NCI-H345 treated with DMSO at 0.1 percent for 48 hours (cell line): ENCODE results near the gene PEX11B.

Source experiments
- DNase-seq: peaks from one replicate; lab custom pipeline; 2025; ENCODE audit not compliant: unreplicated experiment; lab: John Stamatoyannopoulos, UW

PEX11B gene, protein sequence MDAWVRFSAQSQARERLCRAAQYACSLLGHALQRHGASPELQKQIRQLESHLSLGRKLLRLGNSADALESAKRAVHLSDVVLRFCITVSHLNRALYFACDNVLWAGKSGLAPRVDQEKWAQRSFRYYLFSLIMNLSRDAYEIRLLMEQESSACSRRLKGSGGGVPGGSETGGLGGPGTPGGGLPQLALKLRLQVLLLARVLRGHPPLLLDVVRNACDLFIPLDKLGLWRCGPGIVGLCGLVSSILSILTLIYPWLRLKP

DNA sequence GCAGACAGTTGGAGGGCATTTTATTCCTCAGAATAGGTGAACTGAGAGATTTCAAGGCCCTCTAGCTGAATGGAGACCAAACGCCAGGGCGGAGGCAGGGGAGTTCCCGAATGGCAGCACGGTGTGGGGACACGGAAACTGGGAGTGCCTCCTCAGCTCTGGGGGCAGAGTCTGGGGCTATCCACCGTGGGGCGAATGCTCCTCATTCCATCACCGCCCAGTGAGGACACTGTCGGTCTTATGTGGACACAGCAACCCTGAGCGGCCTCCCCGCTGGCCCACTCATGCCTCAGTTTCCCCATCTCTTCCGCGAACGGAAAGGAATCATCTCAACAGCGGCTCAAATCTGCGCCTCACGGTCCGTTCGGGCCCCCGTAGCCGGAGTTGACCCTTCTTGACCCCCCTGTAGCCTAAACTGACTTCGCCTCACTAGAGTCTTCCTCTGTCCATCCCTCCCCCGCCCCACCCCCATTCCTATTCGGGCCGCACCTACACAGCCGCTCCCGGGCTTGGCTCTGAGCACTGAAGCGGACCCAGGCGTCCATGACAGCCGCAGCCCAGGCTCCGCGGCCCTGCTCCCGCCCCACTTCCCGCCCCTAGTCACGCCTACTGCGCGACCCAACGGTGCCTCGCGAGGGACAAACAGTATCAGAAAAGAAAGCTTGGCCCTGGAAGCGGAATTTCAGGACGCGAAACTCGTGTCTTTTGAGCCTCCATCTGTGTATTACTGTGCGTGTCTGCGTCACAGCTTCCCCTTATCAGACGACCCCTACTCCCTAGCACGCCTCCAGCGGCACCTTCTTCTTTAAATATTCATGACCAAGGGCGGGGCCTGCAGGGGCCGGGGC lies at the start of gene PEX11B:
TSS of gene PEX11B (minus strand) at position 574 of the 848 bp plus-strand sequence. CDS start at position 545, 29 bp downstream.
- peak; percentile 100 for DNase-seq

GRCh38 chr1:145967288-145967687 lies 48.8 kb upstream of the PEX11B start:
- DNase-seq, result no peak

DNA sequence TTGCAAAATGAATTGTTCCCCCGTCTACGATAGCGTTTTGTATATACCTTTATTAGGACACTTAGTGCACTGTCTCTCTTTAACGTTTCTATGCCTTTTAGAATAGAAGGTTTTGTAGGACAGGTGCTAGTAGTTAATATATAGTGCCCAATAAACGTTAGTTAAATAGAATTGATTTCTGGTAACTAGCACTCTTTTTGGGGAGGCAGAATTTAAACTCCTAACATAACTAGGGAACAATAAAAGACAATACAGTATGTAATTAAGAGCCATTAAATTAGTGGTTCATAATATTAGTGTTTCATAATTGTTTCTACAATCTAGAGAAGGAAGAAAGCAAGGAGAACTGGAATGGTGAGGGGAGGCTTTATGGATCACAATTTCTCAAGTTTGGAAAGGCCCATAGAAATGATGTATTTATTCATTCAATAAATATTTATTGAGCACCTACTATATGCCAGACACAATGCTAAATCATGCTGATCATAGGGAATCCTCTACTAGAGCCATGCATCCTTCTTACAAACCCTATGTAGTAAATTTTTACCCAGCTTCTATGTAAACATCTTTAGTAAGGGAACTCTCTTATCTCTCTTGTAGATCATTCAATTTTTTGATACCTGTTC lies 46.7 kb upstream of the PEX11B start:
- no peak for DNase-seq

GRCh38 chr1:145964328-145965118 lies 46.0 kb upstream of the PEX11B start, which contains the start of the genes ANKRD34A and POLR3GL:
ANKRD34A (minus strand) TSS chr1:145964575; CDS start chr1:145961759, 2,816 bp downstream.
POLR3GL (plus strand) TSS chr1:145964690; CDS start chr1:145974866, 10,176 bp downstream.
- DNase-seq, result peak; percentile 99

DNA sequence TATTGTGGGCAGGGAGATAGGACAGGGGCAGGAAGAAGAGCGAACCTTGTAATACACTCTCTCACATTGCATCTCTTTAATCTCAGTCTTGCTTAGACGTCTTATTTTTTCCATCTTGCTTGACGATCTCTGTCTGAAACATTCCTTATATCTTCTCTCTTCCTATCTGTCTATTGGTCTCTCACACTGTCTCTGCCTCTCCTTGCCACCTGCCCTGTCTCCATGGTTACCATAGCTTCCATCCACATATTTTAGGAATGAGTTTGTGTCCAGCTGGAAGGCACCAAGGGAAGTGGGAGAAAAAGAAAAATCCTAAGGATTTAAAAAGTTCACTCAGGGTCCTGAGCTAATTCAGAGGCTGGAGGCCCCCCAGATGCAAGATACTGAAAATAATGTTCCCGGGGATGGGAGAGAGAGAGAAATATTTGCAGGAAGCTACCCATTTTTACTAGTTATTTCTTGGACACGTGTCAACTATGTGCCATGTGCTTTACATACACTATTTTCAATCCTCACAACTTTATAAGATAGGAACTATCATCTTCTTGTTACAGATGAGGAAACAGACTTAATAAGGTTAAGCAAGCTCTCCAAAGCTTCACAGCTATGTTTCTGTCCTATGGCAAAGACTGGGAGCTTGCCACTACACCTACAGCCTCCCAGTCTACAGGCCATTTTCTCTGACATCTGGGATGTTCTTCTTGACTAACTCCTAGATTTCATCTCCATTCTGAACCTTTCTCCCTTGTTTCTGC lies 44.9 kb upstream of the PEX11B start:
- DNase-seq, result peak; percentile 63

- DNase-seq, result peak; percentile 52
Measured at GRCh38 chr1:145962157-145963102, 43.9 kb upstream of the PEX11B start.

DNA sequence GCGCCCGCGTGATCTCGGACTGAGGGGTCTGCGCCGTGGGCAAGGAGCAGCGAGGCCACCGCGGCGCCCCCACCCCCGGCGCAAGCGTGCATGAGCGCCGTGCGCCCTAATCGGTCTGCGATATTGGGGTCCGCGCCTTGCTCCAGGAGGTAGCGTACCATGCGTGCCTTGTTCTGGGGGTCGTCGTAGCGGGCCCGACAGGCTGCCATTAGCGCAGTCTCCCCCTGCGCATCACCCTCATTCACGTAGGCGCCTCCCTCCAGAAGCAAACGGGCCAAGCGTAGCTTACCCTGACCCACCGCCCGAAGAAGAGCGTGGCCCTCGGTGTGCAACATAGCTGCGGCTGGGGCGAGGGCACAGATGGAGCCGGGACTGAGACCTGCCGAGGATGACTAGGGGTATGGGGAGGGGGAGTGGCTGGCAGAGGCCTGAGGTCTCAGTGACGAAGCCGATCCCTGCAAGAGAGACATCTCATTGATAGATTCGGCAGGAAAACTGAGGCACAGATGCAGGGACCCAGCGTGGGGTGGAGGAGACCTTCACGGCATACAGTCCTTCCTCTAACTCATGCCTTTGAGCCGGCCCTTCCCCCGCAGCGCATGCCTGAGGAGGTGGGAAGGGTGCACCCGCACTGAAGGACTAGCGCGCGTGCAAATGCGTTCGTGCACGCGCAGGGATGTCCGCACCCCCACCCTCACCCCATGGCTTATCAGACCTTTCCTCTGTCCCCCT lies 43.1 kb upstream of the PEX11B start:
- DNase-seq, result no peak

DNA sequence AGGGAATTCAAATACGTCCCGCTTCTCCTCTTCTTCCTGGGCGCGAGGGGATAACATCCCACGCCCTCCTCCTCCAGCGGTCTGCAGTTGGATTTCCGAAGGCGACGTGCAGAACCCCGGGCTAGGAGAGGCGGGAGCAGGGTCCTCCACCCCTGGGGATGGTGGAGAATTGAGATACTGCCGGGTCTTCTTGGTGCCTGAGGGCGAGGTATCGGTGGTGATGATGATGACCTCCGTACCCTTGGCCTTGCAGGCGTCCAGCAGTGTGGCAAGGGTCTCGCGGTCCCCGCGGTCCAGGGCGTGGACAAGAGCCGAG lies 42.5 kb upstream of the PEX11B start:
- no peak for DNase-seq

DNA sequence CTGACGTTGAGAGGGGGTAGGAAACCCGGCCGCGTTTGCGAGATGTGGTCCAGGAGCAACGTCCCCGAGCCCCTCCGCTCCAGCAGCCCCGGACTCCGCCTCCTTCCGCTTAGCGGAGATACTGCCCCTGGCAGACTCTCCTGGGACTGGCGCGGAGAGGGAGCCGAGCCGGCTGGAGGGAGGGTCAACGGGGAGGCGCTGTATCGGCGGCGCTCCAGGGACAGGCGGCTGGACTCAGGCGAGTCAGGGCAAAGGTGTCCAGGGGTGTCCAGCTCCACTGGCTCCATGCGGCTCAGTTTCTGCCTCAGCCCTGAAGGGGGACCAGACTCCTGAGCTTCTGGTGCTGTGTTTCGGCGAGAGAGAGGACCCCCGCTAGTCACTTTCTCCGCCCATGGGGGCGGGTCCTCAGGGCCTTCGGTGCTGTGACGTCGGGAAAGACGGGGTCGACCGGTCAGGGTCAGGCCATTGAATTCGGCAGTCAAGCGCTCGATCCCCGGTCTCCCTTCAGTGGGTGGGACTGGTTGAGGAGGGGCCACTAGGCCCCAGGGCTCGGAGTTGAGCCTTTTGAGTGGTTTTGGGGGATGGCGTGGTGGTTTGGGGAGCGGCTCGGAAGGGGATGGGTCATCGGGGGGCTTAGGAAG lies 42.1 kb upstream of the PEX11B start:
- peak; percentile 88 for DNase-seq

GRCh38 chr1:145959957-145960467 lies 41.5 kb upstream of the PEX11B start:
- DNase-seq, result no peak

DNA sequence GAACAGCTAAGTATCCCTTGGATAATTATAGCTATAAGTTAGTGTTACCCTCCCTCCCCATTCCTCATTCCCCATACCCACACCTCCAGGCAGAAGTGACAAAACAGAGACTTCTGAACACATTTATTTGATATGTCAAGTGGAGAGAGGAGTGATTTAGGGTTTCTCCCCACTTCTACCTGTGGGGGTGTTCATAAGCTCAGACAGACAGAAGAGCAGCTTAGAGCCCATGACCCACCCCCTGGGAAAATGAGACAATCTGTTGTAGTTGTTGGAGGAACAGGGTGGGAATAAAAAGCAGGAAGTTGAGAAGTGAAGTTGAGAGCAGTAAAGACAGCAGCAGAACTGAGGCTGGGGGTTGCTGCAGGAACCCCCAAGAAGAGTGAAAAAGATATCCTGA lies 40.8 kb upstream of the PEX11B start:
- no peak for DNase-seq

DNA sequence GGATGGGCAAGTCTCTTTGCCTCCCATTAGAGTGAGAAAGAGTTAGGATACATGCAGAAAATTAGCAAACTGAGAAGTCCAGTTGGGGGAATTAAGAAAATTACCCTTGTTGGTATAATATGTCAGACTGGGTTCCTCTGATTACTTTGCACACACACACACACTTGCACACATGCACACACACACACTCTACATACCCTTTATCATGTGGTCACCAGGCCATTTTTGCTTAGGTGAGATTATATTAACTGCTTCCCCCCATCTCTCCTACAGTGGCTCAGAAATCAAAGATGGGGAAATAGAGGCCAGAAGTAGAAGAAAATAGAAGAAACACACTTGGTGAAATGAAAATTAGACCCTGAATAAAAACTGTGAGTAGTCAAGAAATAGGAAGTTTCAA lies 40.2 kb upstream of the PEX11B start:
- no peak for DNase-seq

- peak; percentile 100 for DNase-seq
Measured at GRCh38 chr1:145957443-145958319, 39.2 kb upstream of the PEX11B start, which contains the start of gene LIX1L. LIX1L (minus strand) TSS chr1:145958017; CDS start chr1:145957927, 90 bp downstream.

DNA sequence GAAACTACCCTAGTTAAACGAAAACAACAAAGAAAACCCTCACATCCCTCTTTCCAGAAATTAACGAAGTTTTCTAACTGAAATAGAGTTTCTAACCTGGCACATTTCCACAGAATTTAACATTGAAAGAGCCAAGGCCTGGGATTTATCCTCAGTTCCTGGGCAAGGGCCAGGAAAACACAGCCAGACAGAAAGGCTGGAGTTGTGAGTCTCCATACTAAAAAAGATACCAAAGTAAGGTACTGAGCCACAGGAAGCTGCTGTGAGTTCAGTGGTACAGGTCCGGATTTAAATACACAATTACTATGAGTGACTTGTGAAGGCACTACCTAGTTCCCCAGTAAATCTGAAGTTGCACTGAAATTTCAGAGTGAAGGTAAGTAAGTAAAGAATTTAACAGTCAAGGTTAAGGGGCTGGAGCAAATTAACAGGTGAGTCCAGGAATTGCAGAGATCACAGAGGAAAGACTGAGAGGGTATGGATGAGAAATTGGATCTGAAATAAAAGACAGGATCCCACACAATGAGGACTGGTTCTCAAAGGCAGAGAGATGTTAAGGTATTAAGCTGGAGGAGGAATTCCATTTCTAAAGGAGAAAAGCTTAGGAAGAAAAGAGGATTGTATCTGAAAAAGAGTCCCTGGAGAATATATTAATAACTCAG lies 38.4 kb upstream of the PEX11B start:
- DNase-seq, result no peak

GRCh38 chr1:145956361-145956760 lies 37.8 kb upstream of the PEX11B start:
- DNase-seq, result no peak

GRCh38 chr1:145955436-145955835 lies 36.9 kb upstream of the PEX11B start:
- DNase-seq, result no peak
